ENCODE measurements around the gene C22orf39. TPM values are rescaled to one million over a fixed set of nuclear protein-coding genes. Genes with fewer than 3 reads are reported as not detected.

Gene C22orf39
- total RNA-seq, 1 experiment from 2014 or later: 19.3 TPM

DNA sequence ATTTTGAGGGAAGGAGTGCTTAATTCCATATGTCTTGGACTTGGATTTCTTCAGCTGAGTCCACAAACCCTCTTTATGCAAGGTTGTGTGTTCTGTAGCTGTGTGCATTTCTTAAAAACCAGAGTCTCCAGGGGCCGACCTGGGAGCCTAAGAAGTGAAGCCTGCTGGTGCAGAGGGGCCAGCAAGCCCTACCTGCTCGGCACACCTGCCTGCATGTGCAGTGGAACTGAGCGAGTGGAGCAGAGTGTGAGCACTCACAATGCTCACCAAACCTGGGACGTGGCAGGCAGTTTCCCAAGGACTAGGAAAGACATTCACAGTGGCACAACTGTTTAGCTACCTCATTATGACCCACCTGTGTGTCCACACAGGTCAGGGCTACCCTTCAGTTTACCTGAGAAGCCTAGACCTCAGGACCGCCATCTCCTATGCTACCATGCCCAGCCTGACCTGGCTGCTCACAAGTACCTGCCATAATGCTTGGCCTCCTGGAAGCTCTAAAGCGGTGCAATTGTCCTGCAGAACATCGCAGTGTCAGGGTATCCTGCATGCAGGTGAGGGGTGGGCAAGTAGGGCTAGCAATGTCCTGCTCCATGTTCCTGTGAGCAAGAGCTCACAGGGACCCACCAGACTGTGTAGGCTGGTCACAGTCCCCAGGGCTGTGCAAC lies 3.8 kb downstream of the C22orf39 start:
- Histone ChIP-seq H2BK12ac (ENCODE audit: insufficient read length, low read depth, low read length) (no peak overlapping the region), H2AK5ac (ENCODE audit: insufficient read length, low read length) (no peak overlapping the region), H3K23me2 (ENCODE audit: insufficient read length, low read depth, low read length, poor library complexity, severe bottlenecking) (peaks cover 9% of the 10 kb centered on the region), H2BK5ac (ENCODE audit: insufficient read length, low read length) (no peak overlapping the region), H2BK120ac (ENCODE audit: low read depth, low read length, poor library complexity, severe bottlenecking) (no peak overlapping the region), H2AFZ (ENCODE audit: low read length) (no peak overlapping the region), H4K91ac (ENCODE audit: insufficient read length, low read depth, low read length) (no peak overlapping the region), H4K20me1 (ENCODE audit: control insufficient read depth, insufficient read depth, insufficient read length) (peaks cover 2% of the 10 kb centered on the region), H3K23ac (ENCODE audit: insufficient read length, low read depth, low read length) (no peak overlapping the region), H4K5ac (ENCODE audit: insufficient read length, low read depth, low read length) (no peak overlapping the region), H3K9me3 (ENCODE audit: control insufficient read depth, low read depth, low read length) (no peaks in the 10 kb centered on the region), H2BK20ac (ENCODE audit: low read depth, low read length, poor library complexity, severe bottlenecking) (no peak overlapping the region), H3K27ac (ENCODE audit: insufficient read length, low read depth, low read length) (no peak overlapping the region), H2BK15ac (ENCODE audit: low read depth, low read length) (no peak overlapping the region), H3K4me1 (ENCODE audit: insufficient read depth, low read length) (no peaks in the 10 kb centered on the region), H3K4me2 (ENCODE audit: insufficient read depth, insufficient read length, low read length) (no peak overlapping the region), H3K79me1 (ENCODE audit: insufficient read depth, low read depth, low read length, poor library complexity, severe bottlenecking) (no peaks in the 10 kb centered on the region), H4K8ac (replicated peaks; ENCODE audit: insufficient read length, low read depth, low read length) (no peak overlapping the region), H3K79me2 (ENCODE audit: insufficient read depth, low read length) (no peaks in the 10 kb centered on the region; the same call in 1 of the 2 replicates), H3K4ac (ENCODE audit: low read depth, low read length) (no peak overlapping the region), H3K18ac (ENCODE audit: insufficient read length, low read depth, low read length) (no peak overlapping the region), H3T11ph (ENCODE audit: low read length) (no peak overlapping the region), H3K9ac (ENCODE audit: extremely low read depth, insufficient read length, low read length) (no peak overlapping the region), H3K14ac (ENCODE audit: insufficient read depth, low read length) (no peak overlapping the region), H3K27me3 (ENCODE audit: insufficient read depth, low read length) (no peaks in the 10 kb centered on the region; the same call in 1 of the 2 replicates), H3K56ac (ENCODE audit: insufficient read length, low read depth, low read length) (no peak overlapping the region)
- DNase-seq: no peak
- Mint-ChIP-seq H3K4me3 (no peak overlapping the region; a peak in 1 of 5 replicates), H3K36me3 (ENCODE audit: insufficient read depth in 1 of 3, low read depth in 3 of 3) (peaks cover 16 to 31% (median 31%) of the 10 kb centered on the region in 3 experiments; a peak in 6 of 7 replicates), H3K27ac (no peak overlapping the region), H3K9me3 (no peaks in the 10 kb centered on the region; a peak in 1 of 5 replicates), H3K27me3 (ENCODE audit: low read depth) (peaks cover 19% of the 10 kb centered on the region), H3K4me1 (peaks cover 15% of the 10 kb centered on the region in 2 experiments)
- WGBS (ENCODE audit: extremely low coverage, insufficient read length, low lambda C conversion rate): no CpG with 5 or more reads among the region's 7 CpGs
- TF ChIP-seq CTCF (conservative IDR thresholded peaks at IDR 0.05): no peak

Data from H9 (cell line).